ENCODE results near the gene CACNA1D. TPM values are rescaled to one million over a fixed set of nuclear protein-coding genes. Genes with fewer than 3 reads are reported as not detected.

Gene CACNA1D
- total RNA-seq, 1 donor from 2014 or later, result 1.1 TPM

DNA sequence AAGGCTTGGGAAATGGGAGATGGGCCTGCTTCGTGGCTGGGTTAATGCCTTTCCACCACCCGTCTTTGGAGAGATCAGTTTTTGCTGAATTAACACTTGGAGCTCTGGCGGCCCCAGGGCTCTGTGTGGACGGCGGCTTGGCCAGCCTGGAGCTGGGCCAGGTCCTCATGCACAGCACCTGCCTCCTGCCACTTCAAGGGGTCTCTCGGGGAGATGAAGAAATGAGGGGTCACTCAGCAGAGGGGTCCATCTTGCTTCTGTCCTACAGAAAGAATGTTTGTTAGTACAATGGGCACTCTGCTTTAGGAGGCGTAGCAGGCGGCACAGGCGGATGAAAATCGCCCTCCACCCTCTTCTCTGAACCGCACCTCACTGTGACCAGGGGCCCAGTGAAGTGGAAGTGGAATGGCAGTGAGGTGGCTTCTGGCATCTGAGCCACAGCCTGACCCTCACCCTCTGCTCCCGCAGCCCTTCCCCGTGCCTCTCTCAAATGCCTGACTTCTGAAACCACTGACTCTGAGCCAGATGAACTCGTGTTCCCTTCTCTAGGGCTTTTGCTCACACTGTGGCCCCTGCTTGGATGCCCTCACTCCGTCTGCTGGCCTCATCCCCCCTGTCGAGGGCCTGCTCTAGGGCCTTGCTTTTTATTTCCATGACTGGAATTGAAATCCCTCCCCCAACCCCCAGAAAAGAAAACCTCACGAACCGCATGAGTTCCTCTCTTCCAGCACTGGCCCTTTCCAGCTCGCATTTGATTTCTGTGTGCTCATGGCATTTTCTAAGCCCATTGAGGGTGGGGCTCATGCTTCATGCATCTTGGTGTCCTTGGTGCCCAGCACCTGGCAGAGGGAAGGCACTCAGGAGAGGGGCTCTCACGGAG lies 309.6 kb downstream of the CACNA1D start:
- H3K27ac Mint-ChIP-seq (ENCODE audit: unreplicated experiment), result peak overlapping the region; percentile 71
- H3K4me3 Mint-ChIP-seq, result no peak overlapping the region
- peaks cover 7% of the 10 kb centered on the region for H3K4me1 Mint-ChIP-seq
- no peaks in the 10 kb centered on the region for H3K27me3 Mint-ChIP-seq (ENCODE audit: low read depth)
- H3K36me3 Mint-ChIP-seq (ENCODE audit: low read depth), result no peaks in the 10 kb centered on the region
- TF ChIP-seq, protein P1, sequence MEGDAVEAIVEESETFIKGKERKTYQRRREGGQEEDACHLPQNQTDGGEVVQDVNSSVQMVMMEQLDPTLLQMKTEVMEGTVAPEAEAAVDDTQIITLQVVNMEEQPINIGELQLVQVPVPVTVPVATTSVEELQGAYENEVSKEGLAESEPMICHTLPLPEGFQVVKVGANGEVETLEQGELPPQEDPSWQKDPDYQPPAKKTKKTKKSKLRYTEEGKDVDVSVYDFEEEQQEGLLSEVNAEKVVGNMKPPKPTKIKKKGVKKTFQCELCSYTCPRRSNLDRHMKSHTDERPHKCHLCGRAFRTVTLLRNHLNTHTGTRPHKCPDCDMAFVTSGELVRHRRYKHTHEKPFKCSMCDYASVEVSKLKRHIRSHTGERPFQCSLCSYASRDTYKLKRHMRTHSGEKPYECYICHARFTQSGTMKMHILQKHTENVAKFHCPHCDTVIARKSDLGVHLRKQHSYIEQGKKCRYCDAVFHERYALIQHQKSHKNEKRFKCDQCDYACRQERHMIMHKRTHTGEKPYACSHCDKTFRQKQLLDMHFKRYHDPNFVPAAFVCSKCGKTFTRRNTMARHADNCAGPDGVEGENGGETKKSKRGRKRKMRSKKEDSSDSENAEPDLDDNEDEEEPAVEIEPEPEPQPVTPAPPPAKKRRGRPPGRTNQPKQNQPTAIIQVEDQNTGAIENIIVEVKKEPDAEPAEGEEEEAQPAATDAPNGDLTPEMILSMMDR (conservative IDR thresholded peaks at IDR 0.05), result no peak
- H3K9me3 Mint-ChIP-seq, result no peaks in the 10 kb centered on the region
- DNase-seq (ENCODE audit: low read depth, low spot score), result no peak

DNA sequence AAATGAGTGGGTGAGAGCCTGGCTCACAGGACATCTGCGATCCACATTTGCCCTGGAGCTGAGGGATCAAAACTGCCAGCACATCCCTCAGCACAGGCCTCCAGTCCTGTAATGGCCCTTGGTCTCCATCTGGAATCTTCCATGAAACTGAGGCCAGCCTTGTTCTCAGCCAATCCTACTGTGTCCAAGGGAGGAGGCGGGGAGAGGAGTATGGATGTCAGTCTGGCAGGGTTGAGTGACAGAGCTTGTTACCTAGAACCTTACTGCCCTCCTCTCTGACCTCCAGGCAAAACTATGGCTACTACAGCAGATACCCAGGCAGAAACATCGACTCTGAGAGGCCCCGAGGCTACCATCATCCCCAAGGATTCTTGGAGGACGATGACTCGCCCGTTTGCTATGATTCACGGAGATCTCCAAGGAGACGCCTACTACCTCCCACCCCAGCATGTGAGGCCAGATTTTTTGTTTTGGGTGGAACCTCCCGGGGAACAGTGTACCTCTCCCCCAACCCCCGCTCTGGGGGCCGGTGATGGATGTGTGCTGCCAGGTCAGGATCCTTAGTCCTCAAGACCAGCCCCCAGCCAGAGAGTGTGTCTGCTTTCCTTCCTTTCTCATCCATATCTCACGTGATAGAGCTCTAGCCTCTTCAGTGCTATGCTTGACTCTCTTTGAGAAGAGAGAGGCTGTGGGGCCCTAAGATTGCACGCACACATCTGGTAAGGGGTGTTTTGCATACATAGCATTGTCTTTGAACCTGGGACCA lies 310.5 kb downstream of the CACNA1D start:
- peaks cover 7% of the 10 kb centered on the region for H3K4me1 Mint-ChIP-seq
- no peak overlapping the region for H3K27ac Mint-ChIP-seq (ENCODE audit: unreplicated experiment)
- no peaks in the 10 kb centered on the region for H3K27me3 Mint-ChIP-seq (ENCODE audit: low read depth)
- H3K4me3 Mint-ChIP-seq, result no peak overlapping the region
- H3K36me3 Mint-ChIP-seq (ENCODE audit: low read depth), result no peaks in the 10 kb centered on the region
- no peak for DNase-seq (ENCODE audit: low read depth, low spot score)
- no peaks in the 10 kb centered on the region for H3K9me3 Mint-ChIP-seq
- TF ChIP-seq, protein P1 (conservative IDR thresholded peaks at IDR 0.05), result no peak

DNA sequence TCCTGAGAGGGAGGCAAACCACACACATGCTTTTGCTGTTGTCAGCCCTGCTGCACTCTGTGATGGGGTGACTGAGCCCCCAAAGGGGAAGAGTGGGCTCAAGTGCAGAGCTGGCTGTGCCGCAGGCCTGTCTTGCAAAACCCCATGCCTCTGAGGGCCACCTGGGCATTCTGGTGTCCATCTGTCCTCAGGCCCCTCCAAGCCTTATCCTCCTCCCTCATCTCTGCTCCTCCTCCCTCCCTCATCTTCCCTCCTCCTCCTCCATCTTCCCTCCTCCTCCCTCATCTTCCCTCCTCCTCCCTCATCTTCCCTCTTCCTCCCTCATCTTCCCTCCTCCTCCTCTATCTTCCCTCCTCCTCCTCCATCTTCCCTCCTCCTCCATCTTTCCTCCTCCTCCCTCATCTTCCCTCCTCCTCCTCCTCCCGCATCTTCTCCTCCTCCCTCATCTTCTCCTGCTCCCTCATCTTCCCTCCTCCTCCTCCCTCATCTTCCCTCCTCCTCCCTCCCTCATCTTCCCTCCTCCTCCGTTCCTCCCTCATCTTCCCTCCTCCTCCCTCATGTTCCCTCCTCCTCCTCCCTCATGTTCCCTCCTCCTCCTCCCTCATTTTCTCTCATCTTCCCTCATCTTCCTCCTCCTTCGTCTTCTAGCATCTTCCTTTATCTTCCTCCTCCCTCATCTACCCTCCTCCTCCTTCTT lies 311.2 kb downstream of the CACNA1D start:
- H3K27ac Mint-ChIP-seq (ENCODE audit: unreplicated experiment), result no peak overlapping the region

DNA sequence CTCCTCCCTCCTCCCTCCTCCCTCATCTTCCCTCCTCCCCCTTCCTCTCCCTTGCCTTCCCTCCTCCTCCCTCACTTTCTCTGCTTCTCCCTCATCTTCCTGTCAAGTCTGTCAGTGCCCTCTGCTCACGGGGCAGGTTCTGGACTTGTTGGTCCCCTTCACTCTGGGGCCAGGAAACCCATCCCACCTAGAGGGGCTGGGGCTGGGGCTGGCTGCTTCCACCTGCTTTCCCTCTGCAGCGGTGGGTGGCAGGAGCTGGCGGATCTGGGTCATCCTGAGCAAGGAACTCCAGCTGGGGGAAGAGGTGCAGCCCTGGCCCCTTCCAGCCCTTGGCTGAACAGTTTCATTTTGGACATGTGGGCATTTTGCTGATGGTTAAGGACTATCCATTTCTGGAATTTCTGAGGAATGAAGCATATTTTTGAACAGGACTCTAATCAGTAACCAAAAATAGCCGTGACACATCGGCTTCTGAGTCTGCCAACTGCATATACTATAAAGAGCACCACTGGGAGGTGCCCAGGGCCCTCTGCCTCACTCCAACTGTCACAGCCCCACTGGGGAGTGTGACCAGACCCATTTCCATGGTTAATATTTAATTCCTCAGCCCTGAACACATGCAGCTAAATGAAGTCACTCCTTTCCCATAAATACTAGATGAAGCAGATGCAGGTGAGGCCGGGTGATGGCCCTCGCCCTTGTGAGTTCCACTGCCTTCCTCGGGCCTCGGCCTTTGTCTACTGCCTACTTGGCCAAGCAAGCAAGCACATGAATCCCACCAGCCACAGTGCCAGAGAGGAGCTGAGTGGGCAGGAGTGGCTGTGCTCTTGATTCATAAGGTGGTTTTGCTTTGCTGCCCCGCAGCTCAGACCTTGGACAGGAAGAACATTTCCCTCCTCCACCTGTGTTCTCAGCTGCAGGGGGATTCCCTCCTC lies 312.0 kb downstream of the CACNA1D start:
- no peak for DNase-seq (ENCODE audit: low read depth, low spot score)
- peaks cover 7% of the 10 kb centered on the region for H3K4me1 Mint-ChIP-seq
- no peaks in the 10 kb centered on the region for H3K9me3 Mint-ChIP-seq
- no peak overlapping the region for H3K4me3 Mint-ChIP-seq
- H3K27ac Mint-ChIP-seq (ENCODE audit: unreplicated experiment), result no peak overlapping the region
- no peaks in the 10 kb centered on the region for H3K36me3 Mint-ChIP-seq (ENCODE audit: low read depth)
- no peaks in the 10 kb centered on the region for H3K27me3 Mint-ChIP-seq (ENCODE audit: low read depth)
- TF ChIP-seq, protein P1 (conservative IDR thresholded peaks at IDR 0.05), result no peak

More for the DNA sequence above, 311.2 kb downstream of the CACNA1D start:
- Mint-ChIP-seq H3K27me3 (ENCODE audit: low read depth) (no peaks in the 10 kb centered on the region), H3K4me1 (peaks cover 7% of the 10 kb centered on the region), H3K36me3 (ENCODE audit: low read depth) (no peaks in the 10 kb centered on the region), H3K4me3 (no peak overlapping the region), H3K9me3 (no peaks in the 10 kb centered on the region)
- DNase-seq (ENCODE audit: low read depth, low spot score), result no peak
- TF ChIP-seq, protein P1 (conservative IDR thresholded peaks at IDR 0.05), result no peak

All from neural crest cell (in vitro differentiated cells).